Activated CD8-positive, alpha-beta memory T cell treated with anti-CD3 and anti-CD28 coated beads, Interleukin-2, amount 50 U/mL, for 24 hours (primary cell): ENCODE measurements around the gene TAF1C.
A peak's percentile ranks its signal among the peaks of the same experiment; 100 is the strongest.
"Not testable (repeated sequence)": the region's sequence is repeated elsewhere in the genome, so short reads cannot be mapped to it uniquely, and the experiment has no call there.

Experiments
- DNase-seq: peaks from one replicate; pipeline ENCODE4 v3.0.0-alpha.2; 2020; ENCODE audit errors: extremely low read depth

TAF1C gene, protein sequence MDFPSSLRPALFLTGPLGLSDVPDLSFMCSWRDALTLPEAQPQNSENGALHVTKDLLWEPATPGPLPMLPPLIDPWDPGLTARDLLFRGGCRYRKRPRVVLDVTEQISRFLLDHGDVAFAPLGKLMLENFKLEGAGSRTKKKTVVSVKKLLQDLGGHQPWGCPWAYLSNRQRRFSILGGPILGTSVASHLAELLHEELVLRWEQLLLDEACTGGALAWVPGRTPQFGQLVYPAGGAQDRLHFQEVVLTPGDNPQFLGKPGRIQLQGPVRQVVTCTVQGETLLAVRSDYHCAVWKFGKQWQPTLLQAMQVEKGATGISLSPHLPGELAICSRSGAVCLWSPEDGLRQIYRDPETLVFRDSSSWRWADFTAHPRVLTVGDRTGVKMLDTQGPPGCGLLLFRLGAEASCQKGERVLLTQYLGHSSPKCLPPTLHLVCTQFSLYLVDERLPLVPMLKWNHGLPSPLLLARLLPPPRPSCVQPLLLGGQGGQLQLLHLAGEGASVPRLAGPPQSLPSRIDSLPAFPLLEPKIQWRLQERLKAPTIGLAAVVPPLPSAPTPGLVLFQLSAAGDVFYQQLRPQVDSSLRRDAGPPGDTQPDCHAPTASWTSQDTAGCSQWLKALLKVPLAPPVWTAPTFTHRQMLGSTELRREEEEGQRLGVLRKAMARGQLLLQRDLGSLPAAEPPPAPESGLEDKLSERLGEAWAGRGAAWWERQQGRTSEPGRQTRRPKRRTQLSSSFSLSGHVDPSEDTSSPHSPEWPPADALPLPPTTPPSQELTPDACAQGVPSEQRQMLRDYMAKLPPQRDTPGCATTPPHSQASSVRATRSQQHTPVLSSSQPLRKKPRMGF

DNA sequence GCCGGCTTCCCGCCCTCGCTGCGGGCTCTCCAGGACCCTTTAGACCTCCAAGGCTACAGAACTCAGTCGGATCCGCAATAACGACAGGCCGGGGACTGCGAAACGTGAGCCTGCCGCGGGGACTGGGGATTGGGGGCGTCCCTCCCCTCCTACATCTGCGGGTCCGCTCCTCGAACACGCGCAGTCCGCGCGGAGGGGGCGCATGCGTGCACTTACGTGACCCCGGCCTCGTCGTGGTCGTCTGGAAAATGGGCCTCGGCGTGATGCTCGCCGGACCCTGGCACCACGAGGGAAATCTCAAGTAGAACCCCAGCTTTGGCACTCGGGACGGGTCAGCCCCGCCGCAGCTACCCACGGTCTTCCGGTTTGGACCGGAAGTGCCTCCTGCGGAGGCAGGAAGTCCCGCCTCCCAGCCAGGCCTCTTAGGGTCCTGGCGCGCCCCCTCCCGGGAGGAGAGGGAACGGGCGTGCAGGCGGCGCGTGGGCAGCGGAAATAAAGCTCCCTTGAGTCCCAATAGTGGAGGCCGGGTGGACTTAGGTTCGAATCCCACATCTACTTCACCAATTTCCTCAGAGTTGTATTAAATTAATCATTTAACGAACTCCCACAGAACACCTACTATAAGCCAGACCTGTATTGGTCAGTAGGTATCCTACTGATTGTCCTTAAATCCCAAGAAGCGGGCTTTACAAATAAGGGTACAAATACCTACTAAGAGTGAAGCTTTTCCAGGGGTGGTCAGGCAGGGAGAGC is at the start of gene TAF1C:
TAF1C (minus strand) TSS at position 373 of the 753 bp plus-strand sequence. CDS start 2,069 bp downstream, outside the sequence.
- peak; percentile 75 for DNase-seq

DNA sequence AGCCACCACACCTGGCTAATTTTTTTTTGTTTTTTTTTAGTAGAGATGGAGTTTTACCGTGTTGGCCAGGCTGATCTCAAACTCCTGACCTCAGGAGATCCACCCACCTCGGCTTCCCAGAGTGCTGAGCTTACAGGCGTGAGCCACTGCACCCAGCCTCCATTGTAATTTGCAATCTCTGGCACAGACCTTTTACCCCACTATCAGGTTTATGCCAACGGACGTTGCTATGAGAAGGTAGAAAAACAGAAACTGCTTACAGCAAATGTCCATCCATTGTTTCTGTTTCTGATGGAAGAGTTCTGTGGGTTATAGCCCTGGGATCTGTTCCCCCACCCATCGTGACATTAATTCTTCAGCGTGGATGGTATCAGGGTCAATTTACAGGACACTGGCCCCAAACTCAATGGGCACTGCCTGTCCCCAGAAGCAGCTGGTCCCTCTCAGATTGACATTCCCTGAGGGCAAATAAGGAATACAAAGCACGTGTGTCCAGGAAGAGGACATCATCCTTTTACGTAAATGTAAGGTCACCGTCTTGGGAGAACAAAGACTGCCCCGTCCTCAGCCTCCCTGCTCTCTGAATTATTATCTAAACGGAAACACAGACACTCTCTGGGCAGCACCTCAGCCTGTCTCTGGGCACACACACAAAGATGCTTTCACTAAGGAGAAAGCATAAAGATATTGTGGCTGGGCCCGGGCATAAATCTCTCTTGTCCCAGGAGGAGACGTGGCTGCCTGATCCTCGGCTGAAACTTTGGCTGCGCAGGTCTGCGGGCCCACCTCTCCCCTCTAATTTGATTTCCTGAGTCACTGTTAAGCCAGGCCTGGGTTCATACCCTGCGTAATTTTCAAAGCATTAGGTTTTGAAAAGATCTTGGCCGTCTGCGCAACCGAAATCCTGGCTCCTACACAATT is 47.7 kb upstream of the TAF1C start:
- no peak for DNase-seq

DNA sequence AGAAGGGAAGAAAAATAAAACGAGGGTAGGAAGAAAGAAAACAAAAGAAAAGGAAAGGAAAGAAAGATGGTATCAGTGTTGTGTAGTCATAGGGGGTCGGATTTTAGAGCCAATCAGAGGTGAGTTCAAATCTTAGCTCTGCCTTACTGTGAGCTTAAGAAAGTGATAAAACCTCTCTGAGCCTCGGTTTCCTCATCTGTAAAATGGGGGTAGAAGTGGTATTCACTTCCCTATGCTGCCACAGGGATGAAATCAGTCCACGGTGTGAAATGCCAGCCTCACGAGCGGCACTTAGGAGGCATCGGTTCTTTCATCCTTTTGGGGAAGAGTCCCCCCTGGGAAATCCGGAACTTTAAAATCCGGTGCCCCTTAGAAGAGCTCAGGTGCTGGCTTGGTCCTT is 46.9 kb upstream of the TAF1C start:
- no peak for DNase-seq

DNA sequence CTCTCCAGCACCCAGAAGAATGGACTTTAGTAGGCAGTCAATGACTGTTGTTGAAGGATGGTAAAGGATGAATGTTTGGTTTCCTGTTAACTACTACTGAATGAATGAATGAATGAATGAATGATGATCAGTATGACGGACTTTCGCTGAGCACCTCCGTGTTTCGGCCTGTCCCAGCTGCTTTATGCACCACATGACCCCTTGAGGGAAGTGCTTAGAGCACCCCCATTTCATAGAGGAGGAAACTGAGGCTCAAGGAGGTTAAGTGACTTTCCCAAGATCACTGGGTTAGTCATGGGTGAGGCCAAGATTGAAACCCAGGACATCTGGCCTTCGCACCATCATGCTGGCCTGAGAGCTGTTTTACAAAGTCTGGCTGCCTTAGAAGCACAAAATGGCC is 46.1 kb upstream of the TAF1C start:
- no peak for DNase-seq

DNA sequence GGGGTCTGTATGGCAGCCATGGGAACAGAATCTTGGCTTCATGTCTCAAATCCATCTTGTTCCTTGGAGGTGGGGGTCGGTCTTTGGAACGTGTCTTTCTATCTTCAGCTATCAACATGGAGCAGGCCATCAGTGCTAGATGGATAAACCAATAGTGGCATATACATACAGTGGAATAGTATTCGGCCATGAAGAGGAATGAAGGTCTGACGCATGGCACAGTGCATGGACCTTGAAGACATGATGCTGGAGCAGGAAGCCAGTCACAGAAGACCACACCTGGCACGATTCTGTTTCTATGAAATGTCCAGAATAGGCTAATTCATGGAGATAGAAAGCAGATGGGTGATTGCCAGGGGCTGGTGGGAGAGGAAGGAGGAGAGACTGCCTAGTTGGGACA is 45.2 kb upstream of the TAF1C start:
- DNase-seq: no peak

DNA sequence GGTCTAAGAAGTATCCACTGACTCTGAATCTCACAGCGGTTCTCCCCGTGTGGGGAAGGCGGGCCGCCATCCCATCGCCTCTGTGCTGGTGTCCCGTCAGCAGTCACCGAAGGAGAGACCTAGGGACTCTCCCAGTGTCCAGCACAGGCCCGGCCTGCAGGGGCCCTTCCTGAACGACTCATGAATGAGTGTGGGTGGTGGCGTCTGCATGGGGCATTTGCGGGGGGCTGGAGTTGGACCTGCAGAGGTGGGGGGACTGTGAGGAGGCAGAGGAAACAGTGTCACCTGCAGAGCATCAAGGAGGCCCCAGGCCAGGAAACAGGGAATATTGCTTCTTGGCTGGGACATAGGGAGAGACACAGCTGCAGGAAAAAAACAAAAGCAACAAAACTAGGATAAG is 42.6 kb upstream of the TAF1C start:
- no peak for DNase-seq

DNA sequence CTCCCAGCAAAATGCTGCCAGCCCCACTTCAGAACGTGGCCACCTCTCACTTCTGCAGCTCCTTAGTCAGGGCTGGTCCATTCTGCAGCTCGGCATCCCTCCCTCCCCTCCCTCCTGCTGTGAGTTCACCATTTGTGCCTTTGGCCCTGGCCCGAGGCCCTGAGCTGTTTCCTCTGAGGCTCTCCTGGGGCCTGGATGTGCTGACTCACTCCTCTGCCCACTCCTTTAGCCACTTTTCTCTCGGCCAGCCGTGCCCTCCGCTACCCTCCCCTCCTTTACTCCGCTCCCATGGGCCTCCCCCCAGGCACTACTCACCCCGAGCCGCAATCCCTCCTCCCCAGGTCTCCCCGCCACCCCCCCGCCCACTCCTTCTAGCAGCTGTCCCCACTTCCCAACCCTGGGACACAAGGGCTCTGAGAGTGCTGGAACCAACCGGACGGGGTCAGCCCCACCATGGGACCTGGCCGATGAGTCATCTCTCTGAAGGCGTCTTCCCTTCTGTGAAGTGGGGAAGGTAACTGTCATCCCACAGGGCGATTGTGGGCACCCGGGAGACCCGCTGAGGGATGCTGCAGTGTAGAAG is 41.5 kb upstream of the TAF1C start:
- DNase-seq: no peak

DNA sequence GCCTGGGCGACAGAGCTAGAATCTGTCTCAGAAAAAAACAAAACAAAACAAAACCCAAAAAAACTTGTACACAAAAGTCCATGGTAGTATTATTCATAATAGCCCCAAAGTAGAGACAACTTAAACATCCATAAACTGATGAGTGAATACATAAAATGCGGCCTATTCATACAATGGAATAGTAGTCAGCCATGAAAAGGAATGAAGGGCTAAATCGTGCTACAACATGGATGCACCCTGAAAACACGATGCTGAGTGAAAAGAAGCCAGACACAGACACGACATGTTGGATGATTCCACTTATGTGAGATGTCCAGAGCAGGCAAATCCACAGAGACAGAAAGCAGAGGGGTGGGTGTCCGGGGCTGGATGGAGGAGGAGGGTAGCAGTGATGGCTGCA is 40.7 kb upstream of the TAF1C start:
- no peak for DNase-seq

DNA sequence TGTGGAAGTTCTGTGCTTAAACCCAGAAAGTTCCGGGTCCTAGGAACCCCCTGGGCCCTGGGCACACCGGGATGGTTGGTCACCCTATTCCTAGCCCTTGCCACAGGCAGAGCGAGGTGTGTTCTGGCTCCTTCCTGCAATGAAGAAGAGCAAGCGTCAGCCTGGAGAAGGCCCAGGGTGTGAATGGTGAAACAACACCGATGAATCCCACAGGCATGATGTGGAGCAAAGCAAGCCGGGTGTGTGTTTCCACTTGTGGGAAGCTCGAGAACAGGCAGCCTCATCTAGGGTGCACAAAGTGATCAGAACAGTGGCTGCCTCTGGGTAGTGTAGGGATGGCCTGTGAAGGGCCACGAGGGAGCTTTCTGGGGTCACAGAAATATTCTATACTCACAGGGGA is 39.2 kb upstream of the TAF1C start:
- DNase-seq: no peak

DNA sequence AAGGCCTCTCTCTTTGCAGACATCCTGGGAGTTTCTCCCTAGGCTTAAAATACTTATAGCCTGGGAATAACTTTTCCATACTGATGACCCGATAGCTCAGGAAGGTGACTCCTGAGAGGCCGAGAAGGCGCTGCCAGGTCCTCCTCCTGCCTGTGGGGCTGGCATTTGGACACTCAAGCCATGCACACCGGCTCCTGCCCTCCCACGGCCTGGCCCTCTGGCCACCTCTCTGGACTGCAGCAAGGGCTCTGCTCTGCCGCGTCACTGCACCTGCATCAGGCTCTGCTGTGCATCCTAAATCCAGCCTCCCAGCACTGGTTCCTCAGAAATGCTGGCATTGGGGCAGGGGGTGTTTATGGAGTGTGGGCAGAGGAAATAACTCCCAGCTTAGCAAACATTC is 38.7 kb upstream of the TAF1C start:
- no peak for DNase-seq

DNA sequence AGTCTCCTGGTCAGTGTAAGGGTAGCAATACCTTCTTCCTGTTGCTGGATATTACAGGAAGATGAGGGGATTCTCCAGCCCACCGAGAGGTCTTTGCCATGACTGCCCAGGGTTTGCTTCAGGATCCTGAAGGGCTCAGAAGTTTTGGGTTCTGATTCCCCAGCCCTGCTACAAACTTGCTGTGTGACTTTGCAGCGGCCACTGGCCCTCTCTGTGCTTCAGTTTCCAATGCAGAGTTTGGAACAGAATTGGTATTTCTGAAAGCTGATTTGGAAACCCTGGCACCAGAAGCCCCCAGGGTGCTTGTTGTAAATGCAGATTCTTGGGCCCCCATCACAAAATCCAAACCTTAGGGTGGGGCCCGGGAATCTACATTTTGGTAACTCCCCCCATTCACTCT is 38.3 kb upstream of the TAF1C start:
- DNase-seq: no peak

DNA sequence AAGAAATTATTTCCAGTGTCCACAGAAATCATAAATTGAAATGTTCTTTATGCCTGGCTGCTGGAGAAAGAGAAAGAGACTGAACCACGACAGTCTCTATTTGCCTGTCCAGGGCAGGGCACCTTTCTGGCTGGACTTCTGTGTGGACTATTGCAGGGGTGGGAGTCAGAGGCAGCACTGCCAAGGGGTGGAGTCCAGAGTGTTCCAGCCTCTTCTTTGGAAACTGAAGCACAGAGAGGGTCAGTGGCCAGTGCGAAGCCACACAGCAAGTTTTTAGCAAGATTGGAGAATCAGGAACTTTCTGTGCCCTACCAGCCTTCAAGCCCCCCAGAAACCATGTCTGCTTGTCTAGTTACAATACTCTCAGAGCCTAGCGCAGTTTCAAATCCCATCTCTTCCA is 37.7 kb upstream of the TAF1C start:
- no peak for DNase-seq

DNA sequence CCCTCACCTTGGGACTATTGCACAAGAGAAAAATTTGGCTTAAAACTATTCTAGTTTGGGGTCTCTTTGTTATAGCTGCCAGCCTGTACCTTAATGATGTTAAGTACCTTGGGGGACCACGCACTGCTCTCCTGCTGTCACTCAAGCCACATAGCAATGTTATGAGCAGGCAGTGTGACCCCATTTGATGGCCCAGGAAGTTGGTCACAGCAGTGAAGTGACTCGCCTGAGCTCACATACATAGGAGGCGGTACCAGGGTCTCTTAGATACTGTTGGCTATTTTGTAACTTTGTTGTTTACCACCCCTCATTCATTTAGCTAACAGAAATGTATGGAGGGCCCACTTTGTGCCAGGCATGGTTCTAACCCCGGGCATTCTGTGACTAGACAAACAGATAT is 36.6 kb upstream of the TAF1C start:
- DNase-seq: no peak

DNA sequence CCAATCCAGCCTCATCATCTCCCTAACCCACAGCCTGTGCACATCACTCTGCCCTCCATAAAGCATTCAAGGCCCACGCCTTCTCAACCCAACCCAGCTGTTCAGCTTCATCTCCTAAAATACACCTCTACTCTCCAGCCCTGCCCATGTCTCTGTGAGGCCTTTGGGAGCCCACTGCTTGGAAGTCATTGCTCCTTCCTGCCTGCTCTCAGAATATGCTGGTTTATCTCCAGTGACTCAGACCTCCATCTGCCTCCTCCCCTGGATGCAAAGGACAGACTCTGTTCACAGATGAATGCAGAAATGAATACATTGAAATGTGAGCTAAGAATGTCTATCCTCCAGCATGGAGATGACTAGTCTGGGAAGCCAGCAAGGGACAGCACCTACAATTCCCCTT is 34.0 kb upstream of the TAF1C start:
- DNase-seq: no peak

DNA sequence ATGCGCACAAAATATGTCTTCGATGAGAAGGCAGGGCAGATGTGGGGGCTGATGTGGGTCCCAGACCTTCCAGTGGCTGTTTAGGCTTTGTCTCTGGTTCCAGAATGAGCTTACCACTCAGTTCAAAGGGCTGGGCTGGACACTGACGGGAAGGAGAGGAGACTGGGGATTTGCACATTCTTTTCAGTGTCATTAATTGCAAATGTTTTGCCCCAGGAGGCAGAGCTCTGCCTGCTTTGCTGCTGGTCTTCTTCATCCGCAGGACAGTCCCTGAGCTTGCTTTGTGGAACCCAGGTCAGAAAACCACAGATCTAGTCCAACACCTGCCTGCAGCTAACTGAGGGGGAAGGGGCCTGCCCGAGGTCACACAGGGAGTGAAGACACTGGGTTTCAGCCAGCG is 32.1 kb upstream of the TAF1C start:
- no peak for DNase-seq

DNA sequence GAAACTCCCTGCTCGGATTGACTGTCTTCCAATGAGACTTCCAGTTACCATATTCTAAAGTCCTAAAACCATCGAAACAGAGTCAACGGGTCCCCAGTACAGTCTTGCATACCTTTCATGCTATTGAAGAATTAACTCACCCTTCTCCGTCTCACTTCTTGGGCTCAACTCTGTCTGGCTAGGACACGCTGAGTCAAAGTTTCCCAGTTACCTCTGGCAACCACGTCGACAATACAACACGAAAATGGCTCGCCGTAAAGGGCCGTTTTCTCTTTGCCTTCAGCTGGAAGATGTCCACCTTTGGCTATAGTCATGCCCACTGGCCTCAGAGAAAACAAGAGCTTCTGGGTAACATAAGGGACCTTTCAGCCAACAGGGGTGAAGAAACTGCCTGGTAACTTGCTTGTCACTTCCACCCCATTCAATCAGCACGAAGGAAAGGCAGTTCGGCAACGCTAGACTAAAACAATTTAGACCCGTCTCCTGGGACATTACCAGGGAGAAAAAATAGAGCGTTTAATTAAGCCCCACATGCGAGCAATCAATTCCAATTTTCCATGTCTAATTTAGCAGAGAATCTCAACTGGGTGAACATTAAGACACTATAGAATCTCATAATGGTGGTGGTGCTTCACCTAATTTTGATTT is 31.4 kb upstream of the TAF1C start:
- no peak for DNase-seq

DNA sequence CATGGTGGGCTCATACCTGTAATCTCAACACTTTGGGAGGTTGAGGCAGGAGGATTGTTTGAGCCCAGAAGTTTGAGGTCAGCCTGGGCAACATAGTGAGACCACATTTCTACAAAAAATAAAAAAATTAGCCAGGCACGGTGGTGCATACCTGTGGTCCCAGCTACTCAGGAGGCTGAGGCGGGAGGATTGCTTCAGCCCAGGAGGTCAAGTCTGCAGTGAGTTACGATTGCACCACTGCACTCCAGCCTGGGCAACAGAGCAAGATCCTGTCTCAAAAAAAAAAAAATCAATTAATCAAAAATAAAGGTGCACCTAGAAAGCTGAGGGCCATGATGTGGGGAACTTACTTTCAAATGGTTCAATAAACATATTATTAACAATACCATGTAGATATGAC is 29.3 kb upstream of the TAF1C start:
- DNase-seq: not testable (repeated sequence)

DNA sequence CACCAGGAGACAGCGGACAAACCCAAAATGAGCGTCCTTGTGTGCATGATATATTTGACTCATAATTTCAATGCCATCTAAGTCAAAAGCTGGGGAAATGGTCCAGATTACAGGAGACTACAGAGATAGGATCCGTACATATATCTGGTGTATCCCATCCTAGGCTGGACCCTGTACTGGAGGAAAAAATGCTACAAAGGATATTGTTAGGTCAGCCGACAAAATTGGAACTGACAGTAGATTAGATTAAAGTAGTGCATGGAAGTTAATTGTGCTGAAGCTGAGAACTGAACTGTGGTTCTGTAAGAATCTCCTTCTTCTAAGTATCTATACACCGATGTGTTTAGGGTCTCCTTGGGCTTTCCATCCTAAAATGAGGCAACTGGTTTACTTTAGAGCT is 28.7 kb upstream of the TAF1C start:
- no peak for DNase-seq

DNA sequence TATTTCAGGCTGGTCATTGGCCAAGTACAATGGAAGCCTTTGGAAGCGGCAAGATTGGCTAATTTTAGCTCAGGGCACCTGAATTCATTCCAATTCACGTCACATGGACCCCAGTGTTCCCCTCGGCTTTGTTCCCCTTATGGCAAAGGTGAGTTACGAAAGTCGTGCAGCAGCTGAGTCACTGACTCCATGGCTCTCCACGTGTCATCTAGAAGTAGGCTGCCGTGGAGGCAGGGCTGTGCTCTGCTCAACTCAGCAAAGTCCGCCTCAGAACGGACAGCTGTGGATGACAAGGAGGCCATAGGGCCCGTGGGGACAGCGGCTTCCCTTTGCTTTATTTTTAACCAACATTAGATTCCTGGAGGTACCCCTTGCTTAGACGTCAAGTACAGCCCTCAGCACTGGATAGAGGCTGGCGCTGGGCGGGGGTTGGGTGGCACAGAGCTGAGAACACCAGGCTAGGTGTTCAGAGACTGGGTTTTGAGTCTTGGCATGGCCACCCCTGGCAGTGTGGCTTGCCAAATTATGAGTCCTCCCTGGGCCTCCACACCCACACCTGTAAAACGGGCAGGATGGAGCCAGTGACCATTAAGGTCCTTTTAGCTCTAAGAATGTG is 27.7 kb upstream of the TAF1C start:
- DNase-seq: no peak

DNA sequence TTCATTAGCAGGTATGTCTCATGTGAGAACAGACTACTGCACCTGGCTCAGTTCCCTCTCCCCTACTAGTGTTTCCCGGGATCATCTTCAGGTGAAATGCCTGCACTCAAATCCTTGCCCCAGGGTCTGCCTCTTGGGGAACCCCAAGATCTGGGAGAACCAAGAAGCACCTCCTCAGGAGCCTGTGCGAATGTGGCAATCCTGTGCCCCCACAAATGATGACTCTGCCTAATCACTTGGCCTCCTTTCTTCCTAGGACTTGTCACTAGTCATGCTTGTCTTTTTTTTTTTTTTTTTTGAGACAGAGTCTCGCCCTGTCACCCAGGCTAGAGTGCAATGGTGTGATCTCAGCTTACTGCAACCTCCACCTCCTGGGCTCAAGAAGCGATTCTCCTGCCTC is 25.8 kb upstream of the TAF1C start:
- no peak for DNase-seq
